Activated naive CD8-positive, alpha-beta T cell treated with anti-CD3 and anti-CD28 coated beads, Interleukin-2, amount 10 ng/mL, durations not matched to agents 7 days and 5 days (primary cell): ENCODE results near the gene CCNDBP1. TPM values are rescaled to one million over a fixed set of nuclear protein-coding genes. Genes with fewer than 3 reads are reported as not detected.
"Not testable (repeated sequence)": the region's sequence is repeated elsewhere in the genome, so short reads cannot be mapped to it uniquely, and the experiment has no call there.

Experiments
- ATAC-seq: fragments of 150-1000 bp; cut with Tn5 transposase; one replicate; pipeline ENCODE4 v1.10.0; 2021; ENCODE audit warnings: low read depth, moderate library complexity
- POLR2A ChIA-PET: fragments of 350-600 bp; sonication (Branson Sonifier 250); formaldehyde crosslinking; loops from one replicate; lab custom pipeline; 2021; ENCODE audit warnings: antibody characterized with exemption; lab: Charles Lee
- DNase-seq: peaks from one replicate; pipeline ENCODE4 v3.0.0; 2021
- H3K27ac Mint-ChIP-seq: one replicate; pipeline ENCODE4 v1.8.0; 2022; ENCODE audit warnings: mild to moderate bottlenecking, mixed read lengths
- H3K27me3 Mint-ChIP-seq: one replicate; pipeline ENCODE4 v1.8.0; 2022; ENCODE audit warnings: mild to moderate bottlenecking, moderate library complexity, mixed read lengths
- H3K36me3 Mint-ChIP-seq: one replicate; pipeline ENCODE4 v1.8.0; 2021; ENCODE audit warnings: mild to moderate bottlenecking, mixed read lengths
- H3K4me1 Mint-ChIP-seq: one replicate; pipeline ENCODE4 v1.8.0; 2021; ENCODE audit warnings: mixed read lengths
- H3K4me3 Mint-ChIP-seq: one replicate; pipeline ENCODE4 v1.8.0; 2022; ENCODE audit warnings: mild to moderate bottlenecking, moderate library complexity, mixed read lengths
- H3K9me3 Mint-ChIP-seq: one replicate; pipeline ENCODE4 v1.8.0; 2021; ENCODE audit warnings: mixed read lengths
- total RNA-seq, 2 experiments: library from RNA; stranded (reverse); gene quantifications; one replicate each; pipeline ENCODE4 v1.2.3, GENCODE V29; 2021

CCNDBP1 gene
- 10 to 100 TPM; 80.4 to 86.5 TPM for total RNA-seq

GRCh38 chr15:43185157-43186002, at the start of gene CCNDBP1:
Gene CCNDBP1 (plus strand): TSS chr15:43185403. CDS start chr15:43185499, 96 bp downstream.
- DNase-seq = peak; percentile 88
- ATAC-seq = peak; percentile 95
- Mint-ChIP-seq H3K9me3 (no peaks in the 10 kb centered on the region), H3K27ac (peak within 1 kb of the TSS; percentile 93), H3K4me1 (peaks cover 26% of the 10 kb centered on the region), H3K36me3 (peaks cover 11% of the 10 kb centered on the region), H3K27me3 (no peaks in the 10 kb centered on the region), H3K4me3 (peak within 1 kb of the TSS; percentile 96)
- POLR2A ChIA-PET = interaction anchor here (0.5 to 1.7 kb wide), 7 partner anchors 10 to 640 kb away, joined by 3 to 6 read pairs (median 4); partner anchors contain the start of gene UBR1

GRCh38 chr15:43143203-43143941, 41.8 kb upstream of the CCNDBP1 start:
- Mint-ChIP-seq H3K36me3 (peaks cover 43% of the 10 kb centered on the region), H3K4me1 (peaks cover 14% of the 10 kb centered on the region), H3K9me3 (no peaks in the 10 kb centered on the region), H3K27ac (no peak overlapping the region), H3K4me3 (no peak overlapping the region), H3K27me3 (no peaks in the 10 kb centered on the region)
- DNase-seq (no peak), ATAC-seq (no peak)
- POLR2A ChIA-PET = interaction anchor here (1.3 kb wide), 1 partner anchor 37 kb away, joined by 3 read pairs; no protein-coding TSS in a partner anchor

GRCh38 chr15:43144512-43144911, 40.7 kb upstream of the CCNDBP1 start:
- H3K9me3 Mint-ChIP-seq = no peaks in the 10 kb centered on the region
- peaks cover 14% of the 10 kb centered on the region for H3K4me1 Mint-ChIP-seq
- H3K27me3 Mint-ChIP-seq = no peaks in the 10 kb centered on the region
- H3K36me3 Mint-ChIP-seq = peaks cover 42% of the 10 kb centered on the region
- peak overlapping the region; percentile 57 for H3K27ac Mint-ChIP-seq
- POLR2A ChIA-PET = no interaction called here
- ATAC-seq (peak; percentile 66), DNase-seq (no peak)
- H3K4me3 Mint-ChIP-seq = peak overlapping the region; percentile 9

- Mint-ChIP-seq H3K36me3 (peaks cover 32% of the 10 kb centered on the region), H3K4me1 (peaks cover 16% of the 10 kb centered on the region), H3K9me3 (no peaks in the 10 kb centered on the region), H3K27ac (no peak overlapping the region), H3K4me3 (no peak overlapping the region), H3K27me3 (no peaks in the 10 kb centered on the region)
- POLR2A ChIA-PET = interaction anchor here (1.5 kb wide), 1 partner anchor 12 kb away, joined by 3 read pairs; no protein-coding TSS in a partner anchor
- ATAC-seq = no peak
- no peak for DNase-seq
Observed at GRCh38 chr15:43146184-43146583, 39.0 kb upstream of the CCNDBP1 start.

- no peak overlapping the region for H3K4me3 Mint-ChIP-seq
- DNase-seq (no peak), ATAC-seq (no peak)
- peaks cover 37% of the 10 kb centered on the region for H3K36me3 Mint-ChIP-seq
- H3K9me3 Mint-ChIP-seq = no peaks in the 10 kb centered on the region
- POLR2A ChIA-PET = no interaction called here
- peaks cover 19% of the 10 kb centered on the region for H3K4me1 Mint-ChIP-seq
- no peak overlapping the region for H3K27ac Mint-ChIP-seq
- no peaks in the 10 kb centered on the region for H3K27me3 Mint-ChIP-seq
Observed at GRCh38 chr15:43150191-43150929, 34.8 kb upstream of the CCNDBP1 start.

GRCh38 chr15:43151688-43152087, 33.5 kb upstream of the CCNDBP1 start:
- peak overlapping the region; percentile 36 for H3K4me3 Mint-ChIP-seq
- ATAC-seq = peak; percentile 80

GRCh38 chr15:43153269-43153668, 31.9 kb upstream of the CCNDBP1 start:
- POLR2A ChIA-PET = no interaction called here
- H3K36me3 Mint-ChIP-seq = peaks cover 43% of the 10 kb centered on the region
- no peak overlapping the region for H3K27ac Mint-ChIP-seq
- DNase-seq (no peak), ATAC-seq (no peak)
- peak overlapping the region; percentile 73 for H3K4me3 Mint-ChIP-seq
- no peaks in the 10 kb centered on the region for H3K9me3 Mint-ChIP-seq
- H3K4me1 Mint-ChIP-seq = peaks cover 22% of the 10 kb centered on the region
- no peaks in the 10 kb centered on the region for H3K27me3 Mint-ChIP-seq

More at GRCh38 chr15:43151688-43152087, 33.5 kb upstream of the CCNDBP1 start:
- Mint-ChIP-seq H3K27me3 (no peaks in the 10 kb centered on the region), H3K27ac (peak overlapping the region; percentile 14), H3K36me3 (peaks cover 38% of the 10 kb centered on the region), H3K4me1 (peaks cover 22% of the 10 kb centered on the region), H3K9me3 (no peaks in the 10 kb centered on the region)
- POLR2A ChIA-PET = interaction anchor here (0.8 to 1.3 kb wide), 2 partner anchors 19 to 45 kb away, joined by 3 to 5 read pairs; partner anchors contain the start of gene TMEM62
- no peak for DNase-seq

GRCh38 chr15:43165801-43166325, 19.3 kb upstream of the CCNDBP1 start:
- peaks cover 31% of the 10 kb centered on the region for H3K36me3 Mint-ChIP-seq
- DNase-seq (no peak), ATAC-seq (no peak)
- POLR2A ChIA-PET = no interaction called here
- no peak overlapping the region for H3K27ac Mint-ChIP-seq
- no peak overlapping the region for H3K4me3 Mint-ChIP-seq
- H3K9me3 Mint-ChIP-seq = no peaks in the 10 kb centered on the region
- no peaks in the 10 kb centered on the region for H3K27me3 Mint-ChIP-seq
- H3K4me1 Mint-ChIP-seq = peaks cover 3% of the 10 kb centered on the region

- H3K36me3 Mint-ChIP-seq = peaks cover 36% of the 10 kb centered on the region
- H3K27me3 Mint-ChIP-seq, H3K4me3 Mint-ChIP-seq, ATAC-seq, POLR2A ChIA-PET, H3K27ac Mint-ChIP-seq, DNase-seq, H3K4me1 Mint-ChIP-seq, H3K9me3 Mint-ChIP-seq: not testable (repeated sequence)
Observed at GRCh38 chr15:43167261-43167660, 17.9 kb upstream of the CCNDBP1 start.

GRCh38 chr15:43168192-43169107, 16.8 kb upstream of the CCNDBP1 start:
- Mint-ChIP-seq H3K36me3 (peaks cover 40% of the 10 kb centered on the region), H3K27ac (peak overlapping the region; percentile 30), H3K27me3 (no peaks in the 10 kb centered on the region), H3K4me1 (peaks cover 3% of the 10 kb centered on the region), H3K4me3 (no peak overlapping the region), H3K9me3 (no peaks in the 10 kb centered on the region)
- POLR2A ChIA-PET = no interaction called here
- ATAC-seq (no peak), DNase-seq (no peak)

GRCh38 chr15:43169888-43170287, 15.3 kb upstream of the CCNDBP1 start:
- H3K36me3 Mint-ChIP-seq = peaks cover 44% of the 10 kb centered on the region
- H3K27me3 Mint-ChIP-seq = no peaks in the 10 kb centered on the region
- no peak for ATAC-seq
- POLR2A ChIA-PET = no interaction called here
- H3K4me3 Mint-ChIP-seq = no peak overlapping the region
- H3K27ac Mint-ChIP-seq = no peak overlapping the region
- no peaks in the 10 kb centered on the region for H3K9me3 Mint-ChIP-seq
- DNase-seq = no peak
- H3K4me1 Mint-ChIP-seq = peaks cover 3% of the 10 kb centered on the region
